Loucy (cell line): ENCODE data around the gene CDKN2B-AS1.

Source experiments
- H2AFZ ChIP-seq: fragments of 200-600 bp; sonication (generic); 2 replicates; pipeline ENCODE4 v1.6.0; 2016; ENCODE audit warnings: antibody characterized with exemption, mild to moderate bottlenecking, low read length, moderate library complexity
- H3F3A ChIP-seq: fragments of 200-600 bp; 2 replicates; pipeline ENCODE4 v1.6.0; 2016; ENCODE audit warnings: antibody characterized with exemption, low read depth, mild to moderate bottlenecking
- H3K27me3 ChIP-seq: fragments of 200-600 bp; sonication (generic); 2 replicates; pipeline ENCODE4 v1.6.1; 2014; ENCODE audit warnings: low read length, mild to moderate bottlenecking; ENCODE audit not compliant: insufficient read depth, poor library complexity, severe bottlenecking
- H3K36me3 ChIP-seq: fragments of 200-600 bp; sonication (generic); 2 replicates; pipeline ENCODE4 v1.6.1; 2016; ENCODE audit warnings: low read length; ENCODE audit not compliant: insufficient read depth
- H3K4me1 ChIP-seq: fragments of 200-600 bp; sonication (generic); 2 replicates; pipeline ENCODE4 v1.5.1; 2014; ENCODE audit warnings: low read length, mild to moderate bottlenecking; ENCODE audit not compliant: insufficient read depth, poor library complexity, severe bottlenecking
- H3K4me2 ChIP-seq: fragments of 200-600 bp; sonication (generic); 2 replicates; pipeline ENCODE4 v1.6.0; 2014; ENCODE audit warnings: antibody characterized with exemption, low read length, low read depth, mild to moderate bottlenecking; ENCODE audit not compliant: poor library complexity, severe bottlenecking
- H3K4me3 ChIP-seq: fragments of 200-600 bp; sonication (generic); 2 replicates; pipeline ENCODE4 v1.5.1; 2014; ENCODE audit warnings: low read length, mild to moderate bottlenecking, mixed read lengths; ENCODE audit not compliant: poor library complexity, severe bottlenecking
- H3K79me2 ChIP-seq: fragments of 200-600 bp; sonication (generic); 2 replicates; pipeline ENCODE4 v1.6.1; 2014; ENCODE audit warnings: low read length; ENCODE audit not compliant: insufficient read depth
- H3K9ac ChIP-seq: fragments of 200-600 bp; sonication (generic); 2 replicates; pipeline ENCODE4 v1.6.0; 2014; ENCODE audit warnings: mild to moderate bottlenecking, low read depth, low read length, moderate library complexity; ENCODE audit not compliant: poor library complexity, severe bottlenecking
- H3K9me2 ChIP-seq: fragments of 200-600 bp; sonication (generic); replicated peaks from 2 replicates; pipeline ENCODE4 v1.6.1; 2016; ENCODE audit warnings: low read depth, low read length, mixed read lengths
- H3K9me3 ChIP-seq: fragments of 200-600 bp; sonication (generic); 2 replicates; pipeline ENCODE4 v1.6.1; 2014; ENCODE audit warnings: mild to moderate bottlenecking, antibody characterized with exemption, low read length, low read depth; ENCODE audit not compliant: insufficient read depth
- H4K20me1 ChIP-seq: fragments of 200-600 bp; sonication (generic); 2 replicates; pipeline ENCODE4 v1.6.0; 2014; ENCODE audit warnings: antibody characterized with exemption, low read length, mild to moderate bottlenecking; ENCODE audit not compliant: insufficient read depth, poor library complexity, severe bottlenecking
- EZH2phosphoT487 ChIP-seq: fragments of 200-600 bp; IDR thresholded peaks from 2 replicates; pipeline ENCODE4 v1.6.1; 2018; ENCODE audit warnings: antibody characterized with exemption, mild to moderate bottlenecking, moderate library complexity, borderline replicate concordance
- TF ChIP-seq, protein P1 (sequence below): fragments of 200-600 bp; sonication (generic); conservative IDR thresholded peaks from 2 replicates; pipeline ENCODE4 v1.5.1; 2014; ENCODE audit warnings: mild to moderate bottlenecking, antibody characterized with exemption, low read length

Gene CDKN2B-AS1

DNA sequence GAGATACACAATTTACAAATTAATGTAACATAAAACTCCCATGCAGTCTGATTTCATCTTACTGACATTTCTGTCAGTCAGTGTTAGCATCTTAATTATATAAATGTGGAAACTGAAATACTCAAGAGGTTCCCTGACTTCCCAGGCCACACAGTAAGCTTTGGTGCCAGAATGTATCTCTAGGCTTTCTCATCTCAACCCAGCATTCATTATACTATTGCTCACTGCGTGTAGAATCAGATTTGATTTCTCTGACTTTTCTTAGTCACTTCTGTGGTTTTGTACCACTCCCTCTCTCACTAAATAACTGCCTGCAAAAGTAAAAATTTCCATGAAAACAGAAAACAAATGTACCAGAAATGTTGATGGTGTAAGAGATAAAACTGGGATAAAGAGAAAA, 46.2 kb downstream of the CDKN2B-AS1 start:
- Histone ChIP-seq H3K36me3 (no peaks in the 10 kb centered on the region), H3K4me2 (no peak overlapping the region), H3F3A (no peaks in the 10 kb centered on the region), H3K4me1 (peaks cover 20% of the 10 kb centered on the region), H4K20me1 (no peaks in the 10 kb centered on the region), H3K4me3 (no peak overlapping the region), H3K9me3 (no peaks in the 10 kb centered on the region), H3K9me2 (no peaks in the 10 kb centered on the region), H3K9ac (no peak overlapping the region), H3K79me2 (no peaks in the 10 kb centered on the region), H2AFZ (no peak overlapping the region), H3K27me3 (no peaks in the 10 kb centered on the region)
- TF ChIP-seq EZH2phosphoT487 = no peak
- TF ChIP-seq, protein P1, sequence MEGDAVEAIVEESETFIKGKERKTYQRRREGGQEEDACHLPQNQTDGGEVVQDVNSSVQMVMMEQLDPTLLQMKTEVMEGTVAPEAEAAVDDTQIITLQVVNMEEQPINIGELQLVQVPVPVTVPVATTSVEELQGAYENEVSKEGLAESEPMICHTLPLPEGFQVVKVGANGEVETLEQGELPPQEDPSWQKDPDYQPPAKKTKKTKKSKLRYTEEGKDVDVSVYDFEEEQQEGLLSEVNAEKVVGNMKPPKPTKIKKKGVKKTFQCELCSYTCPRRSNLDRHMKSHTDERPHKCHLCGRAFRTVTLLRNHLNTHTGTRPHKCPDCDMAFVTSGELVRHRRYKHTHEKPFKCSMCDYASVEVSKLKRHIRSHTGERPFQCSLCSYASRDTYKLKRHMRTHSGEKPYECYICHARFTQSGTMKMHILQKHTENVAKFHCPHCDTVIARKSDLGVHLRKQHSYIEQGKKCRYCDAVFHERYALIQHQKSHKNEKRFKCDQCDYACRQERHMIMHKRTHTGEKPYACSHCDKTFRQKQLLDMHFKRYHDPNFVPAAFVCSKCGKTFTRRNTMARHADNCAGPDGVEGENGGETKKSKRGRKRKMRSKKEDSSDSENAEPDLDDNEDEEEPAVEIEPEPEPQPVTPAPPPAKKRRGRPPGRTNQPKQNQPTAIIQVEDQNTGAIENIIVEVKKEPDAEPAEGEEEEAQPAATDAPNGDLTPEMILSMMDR = no peak

DNA sequence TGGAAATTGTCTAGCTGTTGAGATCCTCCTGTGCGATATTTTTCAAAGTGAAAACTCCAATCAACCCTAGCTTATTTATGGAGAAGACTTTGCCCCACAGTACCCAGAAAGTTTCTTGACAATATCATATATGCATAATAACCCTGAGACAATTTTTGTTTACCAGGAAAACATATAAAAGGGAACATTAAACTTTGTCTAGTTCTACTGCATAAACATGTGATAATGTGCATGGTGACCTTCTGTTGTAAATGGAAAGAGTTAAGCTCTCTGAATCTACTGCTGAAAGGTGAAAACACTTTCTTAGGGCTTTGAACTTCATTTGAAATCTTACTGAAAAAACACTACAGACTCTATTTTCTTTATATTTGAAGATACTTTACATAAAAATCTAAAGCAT, 46.8 kb downstream of the CDKN2B-AS1 start:
- Histone ChIP-seq H4K20me1 (no peaks in the 10 kb centered on the region), H3K4me3 (no peak overlapping the region), H3F3A (no peaks in the 10 kb centered on the region), H3K27me3 (no peaks in the 10 kb centered on the region), H3K9me2 (no peaks in the 10 kb centered on the region), H3K9ac (no peak overlapping the region), H3K36me3 (no peaks in the 10 kb centered on the region), H3K79me2 (no peaks in the 10 kb centered on the region), H3K4me1 (peaks cover 19% of the 10 kb centered on the region), H2AFZ (no peak overlapping the region), H3K9me3 (no peaks in the 10 kb centered on the region), H3K4me2 (no peak overlapping the region)
- TF ChIP-seq, protein P1 = no peak
- no peak for TF ChIP-seq EZH2phosphoT487

DNA sequence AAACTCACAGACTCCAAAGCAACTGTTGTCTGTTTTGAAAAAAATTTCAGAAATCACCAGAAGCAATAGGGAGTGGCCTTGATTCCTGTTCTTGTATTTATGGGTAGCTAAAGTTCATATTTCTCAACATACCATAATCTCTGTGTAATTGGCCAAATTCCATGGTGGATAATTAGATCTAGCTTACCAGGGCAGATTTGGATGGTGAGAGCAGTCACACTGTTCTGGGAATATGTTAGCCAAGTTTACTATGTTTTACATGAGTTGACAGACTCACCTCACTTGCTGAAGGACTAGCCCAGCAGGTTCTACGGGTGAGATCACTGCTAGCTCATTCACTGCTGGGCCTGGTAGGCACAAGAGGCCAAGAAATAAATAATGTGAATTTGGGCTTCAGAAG, 47.2 kb downstream of the CDKN2B-AS1 start:
- H3K9ac ChIP-seq = no peak overlapping the region
- no peaks in the 10 kb centered on the region for H3K79me2 ChIP-seq
- no peak overlapping the region for H3K4me3 ChIP-seq
- H3K36me3 ChIP-seq = no peaks in the 10 kb centered on the region
- no peaks in the 10 kb centered on the region for H3K9me3 ChIP-seq
- H3F3A ChIP-seq = no peaks in the 10 kb centered on the region
- no peaks in the 10 kb centered on the region for H3K9me2 ChIP-seq
- H3K4me2 ChIP-seq = no peak overlapping the region
- no peaks in the 10 kb centered on the region for H3K27me3 ChIP-seq
- H2AFZ ChIP-seq = no peak overlapping the region
- peaks cover 19% of the 10 kb centered on the region for H3K4me1 ChIP-seq
- TF ChIP-seq EZH2phosphoT487 = no peak
- TF ChIP-seq, protein P1 = no peak
- H4K20me1 ChIP-seq = no peaks in the 10 kb centered on the region
